ENCODE measurements around the gene FBXO10. TPM values are rescaled to one million over a fixed set of nuclear protein-coding genes. Genes with fewer than 3 reads are reported as not detected.

Gene FBXO10
- total and polyA plus RNA-seq, 2 of the 8 experiments (the other 6 are each of a cell fraction or from before 2014, with no cell fraction given), result 13.1 to 13.9 TPM

- TF ChIP-seq HDAC6 (IDR thresholded peaks at IDR 0.05; ENCODE audit: low read depth, low read length), result no peak
- TF ChIP-seq CBX5 (IDR thresholded peaks at IDR 0.05; ENCODE audit: low read depth, low read length), result no peak
Measured at GRCh38 chr9:37596504-37596903, 20.3 kb upstream of the FBXO10 start (continued).
